K562 (cell line): Measurements from ENCODE around the gene FAM171A2. TPM values are rescaled to one million over a fixed set of nuclear protein-coding genes. Genes with fewer than 3 reads are reported as not detected.

ENCODE experiments used
- ARID1B ChIP-seq: fragments of 450-650 bp; IDR thresholded peaks from 2 replicates; pipeline ENCODE4 v1.6.1; 2016; ENCODE audit warnings: antibody characterized with exemption, mild to moderate bottlenecking, inconsistent platforms
- MAZ ChIP-seq, 2 experiments: fragments of 450-650 bp in 1 of 2; sonication (generic) in 1 of 2; formaldehyde crosslinking; IDR thresholded peaks in 1 of 2; conservative IDR thresholded peaks in 1 of 2; 2 replicates each; pipeline versions ENCODE4 v1.4.0 to v1.5.0; 2020; ENCODE audit warnings: mild to moderate bottlenecking in 1 of 2, missing genetic modification reagents in 1 of 2
- NFXL1 ChIP-seq: fragments of 450-650 bp; formaldehyde crosslinking; IDR thresholded peaks from 2 replicates; pipeline ENCODE4 v1.4.0; 2021; ENCODE audit warnings: mild to moderate bottlenecking
- NR2C2 ChIP-seq, 2 experiments: fragments of 200-800 bp in 1 of 2; sonication (Bioruptor generic) in 1 of 2; sonication (generic) in 1 of 2; formaldehyde crosslinking in 1 of 2; IDR thresholded peaks; 2 replicates each; pipeline versions ENCODE4 v1.6.1 to v1.8.0; 2016 to 2022; ENCODE audit warnings: mild to moderate bottlenecking in 1 of 2, missing compliant biosample characterization in 1 of 2, missing genetic modification characterization in 1 of 2, missing genetic modification reagents in 1 of 2
- RCOR1 ChIP-seq, 2 experiments: IDR thresholded peaks; 2 replicates each; pipeline ENCODE4 v1.6.1; 2012; ENCODE audit warnings: low read depth in 2 of 2, low read length in 2 of 2, borderline replicate concordance in 1 of 2, improper control_type of control experiment in 1 of 2
- SAP30 ChIP-seq: fragments of 200-600 bp; sonication (generic); IDR thresholded peaks from 2 replicates; pipeline ENCODE4 v1.6.1; 2012; ENCODE audit warnings: borderline replicate concordance, low read depth, mild to moderate bottlenecking, moderate library complexity, low read length, control low read depth, inconsistent platforms; ENCODE audit not compliant: insufficient read depth, poor library complexity, severe bottlenecking
- TFAM ChIP-seq: fragments of 250-450 bp; sonication (Bioruptor Pico); conservative IDR thresholded peaks from 2 replicates; pipeline ENCODE4 v1.5.0; 2021; ENCODE audit warnings: mild to moderate bottlenecking, moderate library complexity
- ZFP91 ChIP-seq: sonication (generic); formaldehyde crosslinking; IDR thresholded peaks from 2 replicates; pipeline ENCODE4 v1.8.0; 2022; ENCODE audit warnings: mild to moderate bottlenecking, missing genetic modification reagents
- ZNF592 ChIP-seq: fragments of 450-650 bp; IDR thresholded peaks from 2 replicates; pipeline ENCODE4 v1.6.1; 2017; ENCODE audit warnings: antibody characterized with exemption, mild to moderate bottlenecking
- ZNF740 ChIP-seq, 3 experiments: fragments of 200-800 bp in 1 of 3; sonication (Bioruptor generic) in 1 of 3; sonication (generic) in 1 of 3; formaldehyde crosslinking in 1 of 3; IDR thresholded peaks; 2 replicates each; pipeline versions ENCODE4 v1.6.1 to v1.8.0; 2016 to 2022; ENCODE audit warnings: mild to moderate bottlenecking in 2 of 3, missing compliant biosample characterization in 2 of 3, missing genetic modification characterization in 2 of 3, missing genetic modification reagents in 1 of 3
- polyA plus RNA-seq, 8 experiments: library from polyadenylated mRNA; depleted of rRNA in 4 of 8; stranded (reverse) in 5 of 8; unstranded in 3 of 8; fragments of >200 nt; fragmentation: Nextera tagmentation in 2 of 8; fragmentation: Illumina TruSeq in 1 of 8; extraction: Ambion mirVana in 2 of 8; extraction: Trizol in 1 of 8; gene quantifications; 2 replicates each; pipeline versions ENCODE4 v1.2.1 to v1.2.3, GENCODE V29; 2011 to 2014; ENCODE audit warnings: inconsistent platforms in 1 of 8, missing spikeins in 1 of 8
- total RNA-seq, 7 experiments: library from RNA; depleted of rRNA in 6 of 7; stranded (reverse); fragments of >200 nt in 6 of 7; fragmentation: Illumina TruSeq in 2 of 7; extraction: Trizol in 2 of 7; gene quantifications; 2 replicates each; pipeline versions ENCODE4 v1.2.1 to v1.2.3, GENCODE V29; 2011 to 2021; ENCODE audit warnings: low replicate concordance in 1 of 7
- TF ChIP-seq, protein P1 (sequence below): sonication (generic); formaldehyde crosslinking; IDR thresholded peaks from 2 replicates; pipeline ENCODE4 v1.8.0; 2022; ENCODE audit warnings: mild to moderate bottlenecking, missing genetic modification reagents

The FAM171A2 gene
- total and polyA plus RNA-seq, 9 of the 15 experiments (the other 6 are each of a cell fraction or from before 2014, with no cell fraction given): 0.10 to 10.2 (median 2.0) TPM; not detected in 1

DNA sequence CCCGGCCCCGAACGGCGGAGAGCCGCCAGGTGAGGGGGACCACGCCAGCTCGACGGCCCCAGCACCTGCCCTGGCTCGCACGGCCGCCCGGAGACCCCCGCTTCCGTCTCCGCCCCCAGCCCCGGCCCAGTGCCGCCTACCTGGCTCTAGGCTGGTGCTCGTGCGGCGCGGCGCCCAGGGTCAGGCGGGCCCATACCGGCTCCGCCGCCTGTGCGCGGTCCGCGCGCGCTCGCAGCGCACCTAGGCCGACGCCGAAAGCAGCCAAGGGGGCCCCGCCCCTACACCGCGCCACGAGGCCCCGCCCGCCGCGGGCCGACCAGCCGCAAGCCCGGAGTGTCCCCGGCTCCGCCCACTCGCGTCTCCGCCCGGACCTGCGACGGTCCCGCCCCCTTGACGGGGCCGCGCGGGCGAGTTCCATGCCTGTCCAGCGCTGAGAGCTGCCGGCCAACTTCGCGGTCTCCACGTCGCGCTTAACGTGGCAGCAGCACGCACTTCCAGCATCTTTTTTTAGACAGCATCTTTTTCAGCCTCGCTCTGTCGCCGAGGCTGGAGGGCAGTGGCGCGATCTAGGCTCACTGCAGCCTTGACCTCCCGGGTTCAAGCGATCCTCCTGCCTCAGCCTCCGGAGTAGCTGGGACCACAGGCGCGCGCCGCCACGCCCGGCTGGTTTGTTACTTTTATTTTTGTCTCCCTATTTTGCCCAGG is 38.9 kb downstream of the FAM171A2 start, which contains the start of gene SLC25A39 (continued):
- TF ChIP-seq ZNF592 (0 out of 2 replicates have a peak, but pooled peaks have one; percentile 16), MAZ (CRISPR knock-in tag; conservative IDR thresholded peaks at IDR 0.05 in 1 of 2, IDR thresholded peaks at IDR 0.05 in 1 of 2) (peak; percentile 89 to 99; a peak in 3 of 4 replicates), RCOR1 (IDR thresholded peaks at IDR 0.05; ENCODE audit: borderline replicate concordance in 1 of 2, low read depth in 2 of 2, low read length in 2 of 2) (no peak; a peak in 3 of 4 replicates), ZFP91 (CRISPR knock-in tag) (peak; percentile 47; the same call in 1 of the 2 replicates), TFAM (no peak), SAP30 (peak; percentile 3), NFXL1 (no peak; the same call in 1 of the 2 replicates), ARID1B (0 out of 2 replicates have a peak, but pooled peaks have one; percentile 11), ZNF740 (CRISPR knock-in tag; IDR thresholded peaks at IDR 0.05) (peak; percentile 55; the same call in 1 of the 2 replicates), ZNF740 (tag; IDR thresholded peaks at IDR 0.05) (no peak), NR2C2 (CRISPR knock-in tag; IDR thresholded peaks at IDR 0.05) (peak; percentile 62; the same call in 1 of the 2 replicates), NR2C2 (tag; IDR thresholded peaks at IDR 0.05) (0 out of 2 replicates have a peak, but pooled peaks have one; percentile 16)
- TF ChIP-seq, protein P1, sequence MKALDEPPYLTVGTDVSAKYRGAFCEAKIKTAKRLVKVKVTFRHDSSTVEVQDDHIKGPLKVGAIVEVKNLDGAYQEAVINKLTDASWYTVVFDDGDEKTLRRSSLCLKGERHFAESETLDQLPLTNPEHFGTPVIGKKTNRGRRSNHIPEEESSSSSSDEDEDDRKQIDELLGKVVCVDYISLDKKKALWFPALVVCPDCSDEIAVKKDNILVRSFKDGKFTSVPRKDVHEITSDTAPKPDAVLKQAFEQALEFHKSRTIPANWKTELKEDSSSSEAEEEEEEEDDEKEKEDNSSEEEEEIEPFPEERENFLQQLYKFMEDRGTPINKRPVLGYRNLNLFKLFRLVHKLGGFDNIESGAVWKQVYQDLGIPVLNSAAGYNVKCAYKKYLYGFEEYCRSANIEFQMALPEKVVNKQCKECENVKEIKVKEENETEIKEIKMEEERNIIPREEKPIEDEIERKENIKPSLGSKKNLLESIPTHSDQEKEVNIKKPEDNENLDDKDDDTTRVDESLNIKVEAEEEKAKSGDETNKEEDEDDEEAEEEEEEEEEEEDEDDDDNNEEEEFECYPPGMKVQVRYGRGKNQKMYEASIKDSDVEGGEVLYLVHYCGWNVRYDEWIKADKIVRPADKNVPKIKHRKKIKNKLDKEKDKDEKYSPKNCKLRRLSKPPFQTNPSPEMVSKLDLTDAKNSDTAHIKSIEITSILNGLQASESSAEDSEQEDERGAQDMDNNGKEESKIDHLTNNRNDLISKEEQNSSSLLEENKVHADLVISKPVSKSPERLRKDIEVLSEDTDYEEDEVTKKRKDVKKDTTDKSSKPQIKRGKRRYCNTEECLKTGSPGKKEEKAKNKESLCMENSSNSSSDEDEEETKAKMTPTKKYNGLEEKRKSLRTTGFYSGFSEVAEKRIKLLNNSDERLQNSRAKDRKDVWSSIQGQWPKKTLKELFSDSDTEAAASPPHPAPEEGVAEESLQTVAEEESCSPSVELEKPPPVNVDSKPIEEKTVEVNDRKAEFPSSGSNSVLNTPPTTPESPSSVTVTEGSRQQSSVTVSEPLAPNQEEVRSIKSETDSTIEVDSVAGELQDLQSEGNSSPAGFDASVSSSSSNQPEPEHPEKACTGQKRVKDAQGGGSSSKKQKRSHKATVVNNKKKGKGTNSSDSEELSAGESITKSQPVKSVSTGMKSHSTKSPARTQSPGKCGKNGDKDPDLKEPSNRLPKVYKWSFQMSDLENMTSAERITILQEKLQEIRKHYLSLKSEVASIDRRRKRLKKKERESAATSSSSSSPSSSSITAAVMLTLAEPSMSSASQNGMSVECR (CRISPR knock-in tag): peak; percentile 59
